NT2/D1 (cell line): Measurements from ENCODE around the gene BACH2.

Experiments used
- DNase-seq: peaks from one replicate; pipeline ENCODE4 v3.0.0-alpha.2; 2011; ENCODE audit warnings: low read depth, low spot score
- H3K27me3 ChIP-seq: 2 replicates; pipeline ENCODE4 v1.6.0; 2011; ENCODE audit warnings: mild to moderate bottlenecking; ENCODE audit not compliant: insufficient read length, insufficient read depth
- H3K36me3 ChIP-seq: 2 replicates; pipeline ENCODE4 v1.6.1; 2011; ENCODE audit warnings: mild to moderate bottlenecking, low read length, mixed read lengths; ENCODE audit not compliant: insufficient read depth, insufficient read length
- H3K4me1 ChIP-seq: 2 replicates; pipeline ENCODE4 v1.5.1; 2011; ENCODE audit not compliant: insufficient read depth, insufficient read length
- H3K4me3 ChIP-seq: 2 replicates; pipeline ENCODE4 v1.5.1; 2011; ENCODE audit warnings: low read depth; ENCODE audit not compliant: insufficient read length
- H3K9ac ChIP-seq: 2 replicates; pipeline ENCODE4 v1.6.0; 2011; ENCODE audit warnings: low read depth; ENCODE audit not compliant: insufficient read length
- H3K9me3 ChIP-seq: 2 replicates; pipeline ENCODE4 v1.5.1; 2011; ENCODE audit warnings: mild to moderate bottlenecking, low read length; ENCODE audit not compliant: insufficient read depth
- SUZ12 ChIP-seq: IDR thresholded peaks from 2 replicates; pipeline ENCODE4 v1.6.1; 2011; ENCODE audit not compliant: insufficient read length, insufficient read depth; ENCODE audit errors: extremely low read depth
- YY1 ChIP-seq: IDR thresholded peaks from 2 replicates; pipeline ENCODE4 v1.6.1; 2011; ENCODE audit not compliant: insufficient read length, insufficient read depth
- ZNF274 ChIP-seq: IDR thresholded peaks from 2 replicates; pipeline ENCODE4 v1.6.1; 2011; ENCODE audit warnings: mild to moderate bottlenecking, low read depth, low read length

The BACH2 gene

GRCh38 chr6:90000864-90001731 lies 295.5 kb downstream of the BACH2 start:
- Histone ChIP-seq H3K4me3 (no peak overlapping the region), H3K4me1 (no peaks in the 10 kb centered on the region), H3K9ac (no peak overlapping the region), H3K9me3 (no peaks in the 10 kb centered on the region), H3K36me3 (no peaks in the 10 kb centered on the region), H3K27me3 (no peaks in the 10 kb centered on the region)
- DNase-seq: no peak
- no peak for TF ChIP-seq SUZ12
- no peak for TF ChIP-seq ZNF274
- TF ChIP-seq YY1: no peak

- DNase-seq: no peak
- no peak for TF ChIP-seq SUZ12
- TF ChIP-seq ZNF274: no peak
- no peak for TF ChIP-seq YY1
- H3K4me3 ChIP-seq: no peak overlapping the region
- no peak overlapping the region for H3K9ac ChIP-seq
- no peaks in the 10 kb centered on the region for H3K4me1 ChIP-seq
- no peaks in the 10 kb centered on the region for H3K36me3 ChIP-seq
- H3K27me3 ChIP-seq: no peaks in the 10 kb centered on the region
- H3K9me3 ChIP-seq: no peaks in the 10 kb centered on the region
Measured at GRCh38 chr6:89999945-90000825, 296.5 kb downstream of the BACH2 start.

- no peak for DNase-seq
- no peak for TF ChIP-seq YY1
- no peak for TF ChIP-seq ZNF274
- TF ChIP-seq SUZ12: no peak
- Histone ChIP-seq H3K9me3 (no peaks in the 10 kb centered on the region), H3K36me3 (no peaks in the 10 kb centered on the region), H3K4me3 (no peak overlapping the region), H3K27me3 (no peaks in the 10 kb centered on the region), H3K4me1 (no peaks in the 10 kb centered on the region), H3K9ac (no peak overlapping the region)
Measured at GRCh38 chr6:89999154-89999553, 297.5 kb downstream of the BACH2 start.

GRCh38 chr6:89997456-89998445 lies 298.9 kb downstream of the BACH2 start:
- no peak for TF ChIP-seq ZNF274
- TF ChIP-seq SUZ12: no peak
- no peak overlapping the region for H3K9ac ChIP-seq

DNA sequence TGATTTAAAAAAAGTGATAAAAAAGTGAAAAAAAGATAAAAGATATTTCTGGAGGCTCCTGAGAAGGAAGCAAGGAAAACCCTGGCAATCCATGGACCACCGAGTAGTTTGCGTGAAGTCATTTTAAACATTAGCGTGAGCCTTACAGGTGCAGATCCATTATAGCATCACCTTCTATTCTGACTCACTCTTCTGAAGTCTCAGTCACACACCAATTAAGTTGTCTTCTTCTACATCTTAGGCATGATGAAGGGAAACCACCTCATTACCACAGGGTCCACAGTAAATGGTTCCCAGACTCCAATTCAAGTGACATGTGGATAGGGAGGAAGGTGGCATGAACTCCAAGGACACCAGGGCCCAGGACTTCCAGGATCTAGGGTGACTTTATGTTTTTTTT lies 303.2 kb downstream of the BACH2 start:
- H3K27me3 ChIP-seq: no peaks in the 10 kb centered on the region
- H3K4me1 ChIP-seq: no peaks in the 10 kb centered on the region
- no peak for TF ChIP-seq ZNF274
- no peak for TF ChIP-seq YY1
- no peak for TF ChIP-seq SUZ12
- DNase-seq: no peak
- no peaks in the 10 kb centered on the region for H3K36me3 ChIP-seq
- no peaks in the 10 kb centered on the region for H3K9me3 ChIP-seq
- no peak overlapping the region for H3K4me3 ChIP-seq
- no peak overlapping the region for H3K9ac ChIP-seq

More at GRCh38 chr6:89997456-89998445, 298.9 kb downstream of the BACH2 start:
- no peaks in the 10 kb centered on the region for H3K36me3 ChIP-seq
- no peaks in the 10 kb centered on the region for H3K27me3 ChIP-seq
- no peak overlapping the region for H3K4me3 ChIP-seq
- H3K4me1 ChIP-seq: no peaks in the 10 kb centered on the region
- H3K9me3 ChIP-seq: no peaks in the 10 kb centered on the region
- no peak for DNase-seq

DNA sequence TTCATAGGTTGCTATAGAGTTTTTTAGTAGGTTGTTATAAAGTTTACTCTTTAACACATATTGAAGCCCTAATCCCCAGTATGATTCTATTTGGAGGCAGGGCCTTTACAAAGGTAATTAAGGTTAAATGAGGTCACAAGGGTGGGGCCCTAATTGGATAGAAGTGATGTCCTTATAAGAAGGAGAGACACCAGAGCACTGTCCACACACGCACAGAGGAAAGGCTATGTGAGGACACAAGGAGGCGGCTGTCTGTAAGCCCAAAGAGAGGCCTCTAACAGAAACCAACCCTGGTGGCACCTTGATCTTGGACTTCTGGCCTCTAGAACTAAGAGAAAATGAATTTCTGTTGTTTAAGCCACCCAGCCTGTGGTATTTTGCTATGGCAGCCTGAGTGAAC lies 303.8 kb downstream of the BACH2 start:
- DNase-seq: no peak
- Histone ChIP-seq H3K4me1 (no peaks in the 10 kb centered on the region), H3K36me3 (no peaks in the 10 kb centered on the region), H3K4me3 (no peak overlapping the region), H3K9me3 (no peaks in the 10 kb centered on the region), H3K9ac (no peak overlapping the region), H3K27me3 (no peaks in the 10 kb centered on the region)
- TF ChIP-seq YY1 (no peak), SUZ12 (no peak), ZNF274 (no peak)
